Stomach (tissue), 4 donors: Measurements from ENCODE around the gene SLC27A3.

Source experiments
- POLR2A ChIP-seq, 4 donors: fragments of 450-650 bp; IDR thresholded peaks; one replicate each; pipeline ENCODE4 v1.6.1; 2016; ENCODE audit warnings: antibody characterized with exemption in 4 of 4, control low read depth in 2 of 4, mild to moderate bottlenecking in 1 of 4, moderate library complexity in 1 of 4
- TF ChIP-seq, protein P1 (sequence below), 7 experiments: fragments of 450-650 bp in 4 of 7; fragments of 200-600 bp in 3 of 7; sonication (generic) in 3 of 7; IDR thresholded peaks; one replicate each; pipeline ENCODE4 v1.5.1; 2016 to 2019; ENCODE audit warnings: antibody characterized with exemption in 7 of 7, control low read depth in 2 of 7, mild to moderate bottlenecking in 1 of 7

DNA sequence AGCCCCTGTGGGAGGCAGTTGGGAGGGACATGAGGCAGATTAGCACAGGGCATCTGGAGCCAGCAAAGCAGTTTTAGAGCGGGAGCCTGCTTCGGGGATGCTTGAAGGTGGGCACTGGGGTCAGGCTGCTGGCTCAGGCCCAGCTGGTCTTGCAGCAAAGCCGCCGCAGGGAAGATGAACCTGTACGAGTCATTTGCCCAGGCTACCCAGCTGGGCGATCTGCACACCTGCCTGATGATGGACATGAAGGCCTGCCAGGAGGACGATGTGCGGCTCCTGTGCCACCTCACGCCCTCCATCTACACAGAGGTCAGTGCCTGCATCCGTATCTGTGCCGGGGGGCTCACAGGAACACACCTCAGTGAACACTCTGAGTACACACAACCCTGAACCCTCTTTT, 7.7 kb upstream of the SLC27A3 start:
- TF ChIP-seq, protein P1, sequence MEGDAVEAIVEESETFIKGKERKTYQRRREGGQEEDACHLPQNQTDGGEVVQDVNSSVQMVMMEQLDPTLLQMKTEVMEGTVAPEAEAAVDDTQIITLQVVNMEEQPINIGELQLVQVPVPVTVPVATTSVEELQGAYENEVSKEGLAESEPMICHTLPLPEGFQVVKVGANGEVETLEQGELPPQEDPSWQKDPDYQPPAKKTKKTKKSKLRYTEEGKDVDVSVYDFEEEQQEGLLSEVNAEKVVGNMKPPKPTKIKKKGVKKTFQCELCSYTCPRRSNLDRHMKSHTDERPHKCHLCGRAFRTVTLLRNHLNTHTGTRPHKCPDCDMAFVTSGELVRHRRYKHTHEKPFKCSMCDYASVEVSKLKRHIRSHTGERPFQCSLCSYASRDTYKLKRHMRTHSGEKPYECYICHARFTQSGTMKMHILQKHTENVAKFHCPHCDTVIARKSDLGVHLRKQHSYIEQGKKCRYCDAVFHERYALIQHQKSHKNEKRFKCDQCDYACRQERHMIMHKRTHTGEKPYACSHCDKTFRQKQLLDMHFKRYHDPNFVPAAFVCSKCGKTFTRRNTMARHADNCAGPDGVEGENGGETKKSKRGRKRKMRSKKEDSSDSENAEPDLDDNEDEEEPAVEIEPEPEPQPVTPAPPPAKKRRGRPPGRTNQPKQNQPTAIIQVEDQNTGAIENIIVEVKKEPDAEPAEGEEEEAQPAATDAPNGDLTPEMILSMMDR (IDR thresholded peaks at IDR 0.05), result no peak
- TF ChIP-seq POLR2A (IDR thresholded peaks at IDR 0.05), result no peak
